ENCODE results near the gene CYFIP2.

Gene CYFIP2

GRCh38 chr5:157362982-157363381 is 97.1 kb downstream of the CYFIP2 start:
- DNase-seq: no peak

GRCh38 chr5:157365732-157366131 is 99.8 kb downstream of the CYFIP2 start:
- DNase-seq: no peak

GRCh38 chr5:157366741-157367674 is 101.1 kb downstream of the CYFIP2 start:
- no peak for DNase-seq

DNA sequence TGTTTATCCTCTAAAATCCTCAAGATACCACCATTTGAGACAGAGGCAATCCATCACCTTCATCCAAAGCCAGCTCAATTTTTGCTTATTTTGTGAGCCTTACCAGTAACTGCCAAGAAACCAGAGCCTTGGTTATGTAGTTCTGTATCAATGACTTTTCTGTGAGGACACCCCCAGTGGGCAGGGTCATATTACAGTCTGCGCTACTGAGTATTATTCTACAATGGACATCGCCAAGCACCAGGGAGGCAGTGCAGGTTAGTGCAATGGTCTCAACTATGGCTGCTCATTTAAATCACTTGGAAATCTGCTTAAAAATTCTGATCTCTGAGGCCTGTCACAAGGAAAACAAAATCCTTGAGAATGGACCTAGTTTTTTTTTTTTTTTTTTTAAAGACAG is 103.6 kb downstream of the CYFIP2 start:
- no peak for DNase-seq

DNA sequence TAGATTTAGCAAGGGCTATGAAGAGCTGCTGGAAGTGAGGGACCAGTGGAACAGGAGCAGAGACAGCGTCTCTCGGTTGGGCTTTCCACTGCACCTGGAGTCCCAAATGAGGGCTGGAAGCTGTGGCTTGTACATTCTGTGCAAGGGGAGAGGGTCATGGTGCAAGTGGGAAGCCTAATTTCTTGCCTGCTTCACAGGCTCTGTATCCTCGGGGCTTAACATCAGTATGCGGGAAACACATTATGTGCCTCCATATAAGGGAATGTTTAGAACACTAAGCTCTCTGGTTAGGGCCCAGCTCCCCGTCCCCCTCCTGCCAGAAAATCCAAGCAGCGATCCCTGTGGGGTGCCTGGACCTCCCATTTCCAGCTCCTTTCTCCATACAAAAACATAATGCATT is 105.0 kb downstream of the CYFIP2 start:
- no peak for DNase-seq

GRCh38 chr5:157371655-157372471 is 105.9 kb downstream of the CYFIP2 start:
- DNase-seq: no peak

DNA sequence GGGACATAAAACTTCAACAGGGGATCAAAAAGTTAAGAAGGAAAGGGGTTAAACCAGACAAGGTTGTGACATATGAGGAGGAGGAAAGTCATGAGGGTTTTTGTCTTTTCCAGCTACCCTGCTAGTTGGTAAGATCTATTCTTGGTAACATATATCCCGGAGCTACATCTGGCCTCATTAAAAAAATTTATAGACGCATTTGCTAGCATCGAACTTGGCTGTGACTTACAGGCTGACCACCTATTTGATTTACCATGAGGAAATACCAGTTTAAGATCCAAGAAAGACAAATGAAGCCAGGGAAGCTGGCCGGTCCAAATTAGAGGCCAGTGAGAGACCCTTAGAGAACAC is 106.5 kb downstream of the CYFIP2 start:
- DNase-seq: no peak

DNA sequence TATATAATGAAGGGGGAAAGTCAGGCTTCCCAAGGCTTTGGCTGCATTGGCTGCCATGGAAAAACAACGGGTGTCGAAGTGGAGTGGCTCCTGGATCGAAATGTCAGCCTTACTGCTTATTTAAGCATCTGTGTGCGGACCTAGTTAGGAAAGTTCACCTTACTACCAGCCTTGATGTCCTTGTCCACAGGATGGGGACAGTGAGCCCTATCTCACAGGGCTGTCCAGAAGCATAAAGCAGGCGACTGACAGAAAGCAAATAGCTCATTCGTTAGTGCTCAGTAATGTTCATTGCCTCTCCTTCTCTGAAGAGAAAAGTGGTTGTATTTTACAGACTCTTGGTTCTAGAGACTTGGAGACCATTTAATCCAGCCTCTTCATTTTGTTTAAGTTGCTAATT is 112.6 kb downstream of the CYFIP2 start:
- no peak for DNase-seq

- no peak for DNase-seq
These were observed 114.1 kb downstream of the CYFIP2 start for GRCh38 chr5:157379983-157380382.

DNA sequence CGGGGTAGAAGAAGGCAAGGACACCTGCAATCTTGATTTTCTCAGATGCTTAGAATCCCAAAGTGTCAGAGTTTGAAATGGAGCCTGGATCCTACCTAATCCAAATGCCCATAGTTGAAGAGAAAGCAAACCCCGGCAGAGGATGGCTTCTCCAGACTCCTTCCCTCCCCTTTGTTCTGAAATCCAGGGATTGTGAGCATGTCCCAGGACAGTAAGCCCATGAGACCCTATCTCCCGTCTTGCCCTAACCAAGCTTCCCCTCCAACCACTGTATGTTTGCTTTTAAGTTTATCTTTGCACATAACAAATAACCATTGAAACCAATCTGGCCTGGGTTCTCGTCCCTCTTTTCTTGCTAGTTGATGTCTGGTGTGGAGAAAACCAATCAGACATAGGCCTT is 115.8 kb downstream of the CYFIP2 start:
- no peak for DNase-seq

GRCh38 chr5:157382996-157383800 is 117.3 kb downstream of the CYFIP2 start:
- DNase-seq: no peak

- DNase-seq: no peak
These were observed 119.2 kb downstream of the CYFIP2 start for GRCh38 chr5:157384971-157385709.

DNA sequence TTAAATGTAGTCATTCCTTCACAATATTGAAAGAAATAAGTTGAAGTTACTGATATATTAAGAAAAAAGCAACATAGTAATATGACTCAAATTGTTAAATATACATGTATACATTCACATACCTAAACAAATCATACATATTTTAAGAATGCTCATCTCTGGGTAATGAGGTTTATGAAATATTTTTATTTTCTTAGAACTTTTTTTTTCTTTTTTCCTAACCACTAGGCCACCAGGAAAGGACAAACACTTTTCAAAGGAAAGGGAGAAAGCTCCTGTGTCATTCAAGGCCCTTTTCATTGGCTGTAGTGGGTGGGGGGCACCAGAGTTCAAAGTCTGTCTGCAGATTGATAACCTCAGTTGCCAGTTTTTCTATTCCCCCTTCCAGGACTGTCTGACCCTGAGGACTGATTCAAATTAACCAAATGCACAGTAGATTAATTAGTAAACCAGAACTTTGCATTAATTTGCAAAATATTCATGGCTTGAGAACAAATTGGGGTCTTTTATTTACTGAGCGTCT is 121.2 kb downstream of the CYFIP2 start:
- DNase-seq: no peak

DNA sequence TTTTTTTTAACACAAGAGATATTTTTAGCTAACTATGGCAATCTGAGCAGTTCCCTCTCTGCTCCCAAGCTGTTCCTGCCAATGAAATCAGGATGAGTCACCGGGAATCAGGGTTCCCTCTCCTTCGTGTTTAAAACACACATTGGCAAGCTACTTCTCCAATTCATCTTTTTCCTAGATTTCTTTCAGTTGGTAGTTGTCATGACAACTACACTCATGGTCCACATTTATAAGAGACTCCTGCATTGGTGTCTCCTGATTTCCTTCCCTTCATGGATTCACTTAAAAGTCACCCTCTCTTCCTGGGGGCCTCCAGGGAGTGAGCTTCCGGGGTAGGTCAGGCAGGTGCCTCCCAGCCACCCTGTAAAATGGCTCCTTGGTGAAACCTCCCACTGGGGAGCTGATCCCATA is 121.8 kb downstream of the CYFIP2 start:
- no peak for DNase-seq

GRCh38 chr5:157388111-157388710 is 122.3 kb downstream of the CYFIP2 start:
- no peak for DNase-seq

- no peak for DNase-seq
These were observed 123.2 kb downstream of the CYFIP2 start for GRCh38 chr5:157389103-157389502.

DNA sequence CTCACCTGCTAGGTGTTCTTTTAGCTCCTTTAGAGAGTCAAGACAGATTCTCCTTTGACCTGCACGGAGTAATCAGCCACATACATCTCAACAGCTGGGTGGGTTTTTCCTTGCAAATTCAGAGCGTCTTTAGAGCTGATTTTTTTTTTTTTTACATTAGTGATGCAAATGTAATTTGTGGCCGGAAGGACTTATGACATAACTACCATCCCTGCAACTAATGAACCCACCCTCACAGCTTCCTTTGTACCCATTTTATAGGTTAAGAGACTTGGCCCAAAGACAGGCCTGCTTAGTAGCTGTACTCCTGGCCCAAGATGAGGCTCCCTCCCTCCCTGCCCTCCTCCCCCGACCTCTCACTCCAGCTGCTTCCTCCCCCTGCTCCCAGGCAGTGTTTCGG is 124.2 kb downstream of the CYFIP2 start:
- no peak for DNase-seq

GRCh38 chr5:157390551-157391297 is 124.8 kb downstream of the CYFIP2 start:
- DNase-seq: no peak

GRCh38 chr5:157398305-157398704 is 132.4 kb downstream of the CYFIP2 start:
- no peak for DNase-seq

DNA sequence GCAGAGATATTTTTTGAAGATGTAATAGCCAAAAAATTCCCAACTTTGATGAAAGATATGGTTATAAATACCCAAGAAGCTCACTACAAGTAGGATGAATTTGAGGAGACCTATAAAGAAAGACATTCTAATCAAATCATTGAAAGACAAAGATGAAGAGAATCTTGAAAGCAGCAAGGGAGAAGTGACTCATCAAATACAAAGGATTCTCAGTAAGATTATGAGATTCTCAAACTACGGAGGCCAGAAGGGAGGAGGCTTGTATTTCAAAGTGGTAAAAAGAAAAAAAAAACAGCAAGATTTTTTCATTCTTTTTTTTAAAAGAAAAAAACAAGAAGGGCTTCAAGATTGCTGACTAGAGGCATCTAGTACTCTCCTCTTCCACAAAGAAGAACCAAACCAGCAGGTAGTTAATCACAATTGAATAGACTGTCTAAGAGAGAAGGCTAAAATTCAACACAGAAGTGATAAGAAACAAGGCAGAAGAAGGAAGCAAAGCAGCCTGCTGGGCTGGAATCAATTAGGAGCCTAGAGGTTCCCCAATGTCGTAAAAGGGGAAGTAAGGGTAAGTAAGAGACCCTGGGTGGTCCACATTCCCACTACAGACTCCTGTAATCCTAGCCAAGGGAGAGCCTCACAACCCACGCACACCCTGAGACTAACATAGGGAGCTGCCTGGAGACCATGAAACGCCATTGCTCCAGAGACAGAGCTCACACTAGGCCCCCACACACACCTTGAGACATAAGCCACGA is 135.0 kb downstream of the CYFIP2 start:
- DNase-seq: no peak

Data from NCI-H2029 (cell line).